ENCODE measurements around the gene GOLGA8T.
"Not testable (repeated sequence)": the region's sequence is repeated elsewhere in the genome, so short reads cannot be mapped to it uniquely, and the experiment has no call there.

DNA sequence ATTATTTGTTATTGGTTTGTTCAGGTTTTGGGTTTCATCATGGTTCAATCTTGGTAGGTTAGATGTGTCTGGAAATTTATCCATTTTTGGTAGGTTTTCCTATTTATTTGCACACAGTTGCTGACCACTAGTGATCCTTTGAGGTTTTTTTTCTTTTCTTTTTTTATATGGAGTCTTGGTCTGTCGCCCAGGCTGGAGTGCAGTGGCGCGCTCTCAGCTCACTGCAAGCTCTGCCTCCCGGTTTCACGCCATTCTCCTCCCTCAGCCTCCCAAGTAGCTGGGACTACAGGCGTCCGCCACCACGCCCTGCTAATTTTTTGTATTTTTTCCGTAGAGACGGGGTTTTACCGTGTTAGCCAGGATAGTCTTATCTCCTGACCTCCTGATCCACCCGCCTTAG is 32.0 kb upstream of the GOLGA8T start:
- TF ChIP-seq CTCF (IDR thresholded peaks at IDR 0.05; ENCODE audit: poor library complexity, severe bottlenecking); POLR2AphosphoS5 (IDR thresholded peaks at IDR 0.05); EZH2 (IDR thresholded peaks at IDR 0.05; ENCODE audit: borderline replicate concordance, insufficient read depth, low read length, poor library complexity, severe bottlenecking); EP300 (conservative IDR thresholded peaks at IDR 0.05; ENCODE audit: poor library complexity, severe bottlenecking); SMC3 (conservative IDR thresholded peaks at IDR 0.05; ENCODE audit: poor library complexity): not testable (repeated sequence)
